K562 (cell line): ENCODE results near the gene ZNF780A. TPM values are rescaled to one million over a fixed set of nuclear protein-coding genes. Genes with fewer than 3 reads are reported as not detected.

Experiments
- ATAC-seq: fragments of 200-7000 bp; cut with Tn5 transposase; 3 replicates; pipeline ENCODE4 v1.9.1; 2020; ENCODE audit warnings: moderate library complexity
- BruUV-seq: library from RNA; stranded (reverse); fragments of 400-500 nt; replicated peaks from 2 replicates; lab custom pipeline; 2021; lab: Mats Ljungman, UMichigan
- CTCF ChIA-PET: fragments of 300-600 bp; formaldehyde crosslinking; extraction: SDS; loops from one replicate; lab custom pipeline; 2021; ENCODE audit warnings: low intra/inter-chr PET ratio; lab: Yijun Ruan, JAX
- POLR2A ChIA-PET: fragments of 300-600, 350-650 bp; sonication (Branson Sonifier 250); formaldehyde crosslinking; extraction: SDS; loops from one replicate; lab custom pipeline; 2021; ENCODE audit warnings: antibody characterized with exemption, inconsistent platforms; lab: Yijun Ruan, JAX
- DNase-seq, 4 experiments: peaks; one replicate each; pipeline versions ENCODE4 v3.0.0 to v3.0.0-alpha.2; 2011 to 2018; ENCODE audit warnings: low spot score in 3 of 4, mixed read lengths in 3 of 4; ENCODE audit errors: extremely low read depth in 1 of 4
- FAIRE-seq: peaks from 2 replicates; lab custom pipeline; 2011; peaks lifted over from hg19 to GRCh38; lab: Jason Lieb, UNC
- H2AFZ ChIP-seq: 2 replicates; pipeline ENCODE4 v1.6.0; 2011; ENCODE audit warnings: low read depth, low read length, control low read depth, inconsistent platforms
- H3K27ac ChIP-seq: fragments of 200-600 bp; 3 replicates; pipeline ENCODE4 v1.8.0; 2011; ENCODE audit warnings: low read depth, mild to moderate bottlenecking, control low read depth, inconsistent platforms, low read length, moderate library complexity, mixed read lengths; ENCODE audit errors: extremely low read depth
- H3K27me3 ChIP-seq, 2 experiments: fragments of 300-600 bp in 1 of 2; 2 replicates in 1 of 2; 3 replicates in 1 of 2; pipeline versions ENCODE4 v1.6.0 to v1.8.0; 2011; ENCODE audit warnings: inconsistent platforms in 2 of 2, low read length in 2 of 2, mild to moderate bottlenecking in 1 of 2, mixed read lengths in 1 of 2, moderate library complexity in 1 of 2; ENCODE audit not compliant: control insufficient read depth in 2 of 2, insufficient read depth in 2 of 2
- H3K36me3 ChIP-seq: fragments of 300-600 bp; 3 replicates; pipeline ENCODE4 v1.8.0; 2011; ENCODE audit warnings: mild to moderate bottlenecking, low read length, inconsistent platforms; ENCODE audit not compliant: control insufficient read depth, insufficient read depth
- H3K4me1 ChIP-seq, 2 experiments: fragments of 200-600 bp in 1 of 2; replicated peaks in 1 of 2; 2 replicates in 1 of 2; 3 replicates in 1 of 2; pipeline versions ENCODE4 v1.5.1 to v1.8.0; 2011; ENCODE audit warnings: inconsistent platforms in 2 of 2, low read length in 2 of 2, mild to moderate bottlenecking in 1 of 2, mixed read lengths in 1 of 2, moderate library complexity in 1 of 2; ENCODE audit not compliant: control insufficient read depth in 2 of 2, insufficient read depth in 2 of 2
- H3K4me2 ChIP-seq: 2 replicates; pipeline ENCODE4 v1.6.1; 2011; ENCODE audit warnings: low read length, control low read depth, inconsistent platforms, mixed read lengths; ENCODE audit not compliant: insufficient read depth
- H3K4me3 ChIP-seq: fragments of 200-600 bp; sonication (generic), shearing (Covaris generic); 2 replicates; pipeline ENCODE4 v1.5.1; 2016; ENCODE audit warnings: control low read depth, inconsistent platforms
- H3K79me2 ChIP-seq: fragments of 200-600 bp; 3 replicates; pipeline ENCODE4 v1.8.0; 2011; ENCODE audit warnings: low read length, inconsistent platforms; ENCODE audit not compliant: control insufficient read depth, insufficient read depth
- H3K9ac ChIP-seq, 2 experiments: 2 replicates each; pipeline versions ENCODE4 v1.6.0 to v1.6.1; 2011; ENCODE audit warnings: low read depth in 2 of 2, low read length in 2 of 2, control low read depth in 1 of 2, inconsistent platforms in 1 of 2, mild to moderate bottlenecking in 1 of 2, mixed read lengths in 1 of 2; ENCODE audit not compliant: insufficient read depth in 1 of 2
- H3K9me1 ChIP-seq: one replicate; pipeline ENCODE4 v1.6.0; 2011; ENCODE audit warnings: inconsistent platforms, mild to moderate bottlenecking, low read length, moderate library complexity; ENCODE audit not compliant: control insufficient read depth, insufficient read depth
- H3K9me3 ChIP-seq: replicated peaks from 2 replicates; pipeline ENCODE4 v1.5.1; 2011; ENCODE audit warnings: low read depth, low read length, inconsistent platforms; ENCODE audit not compliant: control insufficient read depth, insufficient read depth
- H4K20me1 ChIP-seq: replicated peaks from 2 replicates; pipeline ENCODE4 v1.6.1; 2011; ENCODE audit warnings: low read length, inconsistent platforms, mixed read lengths; ENCODE audit not compliant: control insufficient read depth, insufficient read depth
- ADNP ChIP-seq: fragments of 200-800 bp; sonication (Bioruptor generic); IDR thresholded peaks from 2 replicates; pipeline ENCODE4 v1.6.1; 2016; ENCODE audit warnings: missing genetic modification characterization, missing compliant biosample characterization
- ATF1 ChIP-seq, 2 experiments: fragments of 450-650 bp in 1 of 2; IDR thresholded peaks; 2 replicates each; pipeline ENCODE4 v1.6.1; 2016; ENCODE audit warnings: missing compliant biosample characterization in 1 of 2, missing genetic modification characterization in 1 of 2
- CCAR2 ChIP-seq: fragments of 200-400 bp; formaldehyde crosslinking; IDR thresholded peaks from 2 replicates; pipeline ENCODE4 v1.6.1; 2017; ENCODE audit warnings: mild to moderate bottlenecking, low read depth, low read length
- MAZ ChIP-seq, 2 experiments: fragments of 450-650 bp in 1 of 2; sonication (generic) in 1 of 2; formaldehyde crosslinking; IDR thresholded peaks in 1 of 2; conservative IDR thresholded peaks in 1 of 2; 2 replicates each; pipeline versions ENCODE4 v1.4.0 to v1.5.0; 2020; ENCODE audit warnings: mild to moderate bottlenecking in 1 of 2, missing genetic modification reagents in 1 of 2
- MTA3 ChIP-seq: fragments of 450-650 bp; formaldehyde crosslinking; IDR thresholded peaks from 2 replicates; pipeline ENCODE4 v1.6.1; 2017; ENCODE audit warnings: mild to moderate bottlenecking, borderline replicate concordance
- RUNX1 ChIP-seq: sonication (generic); IDR thresholded peaks from 2 replicates; pipeline ENCODE4 v1.6.1; 2016; ENCODE audit warnings: antibody characterized with exemption, low read depth
- ZBTB7A ChIP-seq: IDR thresholded peaks from 2 replicates; pipeline ENCODE4 v1.6.1; 2011; ENCODE audit warnings: low read depth, mild to moderate bottlenecking, low read length, moderate library complexity, borderline replicate concordance; ENCODE audit not compliant: control insufficient read depth
- ZNF174 ChIP-seq: fragments of 250-450 bp; sonication (Bioruptor Pico); IDR thresholded peaks from 2 replicates; pipeline ENCODE4 v1.4.0; 2020; ENCODE audit warnings: mild to moderate bottlenecking
- ZNF707 ChIP-seq: fragments of 250-450 bp; sonication (Bioruptor Pico); conservative IDR thresholded peaks from 2 replicates; pipeline ENCODE4 v1.8.0; 2022; ENCODE audit warnings: inconsistent platforms, mild to moderate bottlenecking, moderate library complexity
- ZNF780A ChIP-seq: fragments of 250-450 bp; sonication (Bioruptor Pico); IDR thresholded peaks from 2 replicates; pipeline ENCODE4 v1.5.0; 2021; ENCODE audit warnings: mild to moderate bottlenecking
- in situ Hi-C: fragments of 300-500 bp; cut with MboI; formaldehyde crosslinking; loops from 4 replicates; pipeline ENCODE4 v1.15.0; 2018; ENCODE audit warnings: inconsistent platforms, mixed read lengths
- intact Hi-C: fragments of 100-400 bp; cut with micrococcal nuclease; formaldehyde crosslinking; loops from 2 replicates; pipeline ENCODE4 v1.14.2; 2022
- polyA plus RNA-seq, 8 experiments: library from polyadenylated mRNA; depleted of rRNA in 4 of 8; stranded (reverse) in 5 of 8; unstranded in 3 of 8; fragments of >200 nt; fragmentation: Nextera tagmentation in 2 of 8; fragmentation: Illumina TruSeq in 1 of 8; extraction: Ambion mirVana in 2 of 8; extraction: Trizol in 1 of 8; gene quantifications; 2 replicates each; pipeline versions ENCODE4 v1.2.1 to v1.2.3, GENCODE V29; 2011 to 2014; ENCODE audit warnings: inconsistent platforms in 1 of 8, missing spikeins in 1 of 8
- total RNA-seq, 7 experiments: library from RNA; depleted of rRNA in 6 of 7; stranded (reverse); fragments of >200 nt in 6 of 7; fragmentation: Illumina TruSeq in 2 of 7; extraction: Trizol in 2 of 7; gene quantifications; 2 replicates each; pipeline versions ENCODE4 v1.2.1 to v1.2.3, GENCODE V29; 2011 to 2021; ENCODE audit warnings: low replicate concordance in 1 of 7
- TF ChIP-seq, protein P1 (sequence below), 2 experiments: fragments of 450-650 bp; formaldehyde crosslinking in 1 of 2; IDR thresholded peaks; 2 replicates each; pipeline versions ENCODE4 v1.4.0 to v1.6.1; 2014 to 2020; ENCODE audit warnings: mild to moderate bottlenecking in 2 of 2, borderline replicate concordance in 1 of 2, low read depth in 1 of 2
- TF ChIP-seq, protein P2 (sequence below): fragments of 450-650 bp; formaldehyde crosslinking; IDR thresholded peaks from 2 replicates; pipeline ENCODE4 v1.4.0; 2020; ENCODE audit warnings: mild to moderate bottlenecking, moderate library complexity

Gene ZNF780A
- total and polyA plus RNA-seq, 9 of the 15 experiments (the other 6 are each of a cell fraction or from before 2014, with no cell fraction given): 11.7 to 36.1 (median 25.8) TPM

DNA sequence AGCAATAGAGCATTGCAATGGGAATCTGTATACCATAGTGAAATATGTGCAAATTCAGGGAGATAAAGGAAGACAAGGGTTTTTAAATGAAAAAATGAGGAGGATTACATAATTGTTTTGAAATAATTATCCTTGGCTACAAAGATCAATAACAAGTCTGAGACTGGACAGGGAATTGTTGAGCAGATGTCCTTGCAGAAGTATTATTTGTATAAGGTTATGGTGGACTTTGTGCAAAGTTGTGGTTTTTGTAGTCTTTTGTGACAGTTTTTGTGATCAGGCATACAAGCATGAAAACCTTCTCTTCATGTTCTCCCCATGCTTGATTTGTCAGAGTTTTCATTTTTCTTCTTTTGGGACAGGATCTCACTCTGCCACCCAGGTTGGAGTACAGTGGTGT, 25.3 kb upstream of the ZNF780A start:
- no peaks in the 10 kb centered on the region; a peak in 3 of 5 replicates for H3K27me3 ChIP-seq
- H2AFZ ChIP-seq: no peak overlapping the region
- no TSS peak for BruUV-seq
- ChIA-PET CTCF (no interaction called here), POLR2A (no interaction called here)
- intact Hi-C loops (no loop called here), in situ Hi-C loops (no loop called here)
- H3K9me3 ChIP-seq: no peaks in the 10 kb centered on the region; the same call in 1 of the 2 replicates
- no peak for TF ChIP-seq ZBTB7A
- TF ChIP-seq ATF1 (CRISPR knock-in tag; IDR thresholded peaks at IDR 0.05): no peak
- no peak for TF ChIP-seq ATF1 (tag; IDR thresholded peaks at IDR 0.05)
- no peak for TF ChIP-seq RUNX1
- no peak for TF ChIP-seq MAZ (CRISPR knock-in tag; conservative IDR thresholded peaks at IDR 0.05 in 1 of 2, IDR thresholded peaks at IDR 0.05 in 1 of 2)
- TF ChIP-seq, protein P1, sequence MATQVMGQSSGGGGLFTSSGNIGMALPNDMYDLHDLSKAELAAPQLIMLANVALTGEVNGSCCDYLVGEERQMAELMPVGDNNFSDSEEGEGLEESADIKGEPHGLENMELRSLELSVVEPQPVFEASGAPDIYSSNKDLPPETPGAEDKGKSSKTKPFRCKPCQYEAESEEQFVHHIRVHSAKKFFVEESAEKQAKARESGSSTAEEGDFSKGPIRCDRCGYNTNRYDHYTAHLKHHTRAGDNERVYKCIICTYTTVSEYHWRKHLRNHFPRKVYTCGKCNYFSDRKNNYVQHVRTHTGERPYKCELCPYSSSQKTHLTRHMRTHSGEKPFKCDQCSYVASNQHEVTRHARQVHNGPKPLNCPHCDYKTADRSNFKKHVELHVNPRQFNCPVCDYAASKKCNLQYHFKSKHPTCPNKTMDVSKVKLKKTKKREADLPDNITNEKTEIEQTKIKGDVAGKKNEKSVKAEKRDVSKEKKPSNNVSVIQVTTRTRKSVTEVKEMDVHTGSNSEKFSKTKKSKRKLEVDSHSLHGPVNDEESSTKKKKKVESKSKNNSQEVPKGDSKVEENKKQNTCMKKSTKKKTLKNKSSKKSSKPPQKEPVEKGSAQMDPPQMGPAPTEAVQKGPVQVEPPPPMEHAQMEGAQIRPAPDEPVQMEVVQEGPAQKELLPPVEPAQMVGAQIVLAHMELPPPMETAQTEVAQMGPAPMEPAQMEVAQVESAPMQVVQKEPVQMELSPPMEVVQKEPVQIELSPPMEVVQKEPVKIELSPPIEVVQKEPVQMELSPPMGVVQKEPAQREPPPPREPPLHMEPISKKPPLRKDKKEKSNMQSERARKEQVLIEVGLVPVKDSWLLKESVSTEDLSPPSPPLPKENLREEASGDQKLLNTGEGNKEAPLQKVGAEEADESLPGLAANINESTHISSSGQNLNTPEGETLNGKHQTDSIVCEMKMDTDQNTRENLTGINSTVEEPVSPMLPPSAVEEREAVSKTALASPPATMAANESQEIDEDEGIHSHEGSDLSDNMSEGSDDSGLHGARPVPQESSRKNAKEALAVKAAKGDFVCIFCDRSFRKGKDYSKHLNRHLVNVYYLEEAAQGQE (IDR thresholded peaks at IDR 0.05; ENCODE audit: borderline replicate concordance): no peak
- TF ChIP-seq, protein P1 (CRISPR knock-in tag; IDR thresholded peaks at IDR 0.05; ENCODE audit: low read depth): no peak
- no peak for TF ChIP-seq CCAR2
- no peak for TF ChIP-seq MTA3
- no peak for TF ChIP-seq ZNF707
- TF ChIP-seq ZNF780A (CRISPR knock-in tag): no peak
- no peak for TF ChIP-seq ADNP (tag)
- no peak for TF ChIP-seq ZNF174 (CRISPR knock-in tag)
- TF ChIP-seq, protein P2, sequence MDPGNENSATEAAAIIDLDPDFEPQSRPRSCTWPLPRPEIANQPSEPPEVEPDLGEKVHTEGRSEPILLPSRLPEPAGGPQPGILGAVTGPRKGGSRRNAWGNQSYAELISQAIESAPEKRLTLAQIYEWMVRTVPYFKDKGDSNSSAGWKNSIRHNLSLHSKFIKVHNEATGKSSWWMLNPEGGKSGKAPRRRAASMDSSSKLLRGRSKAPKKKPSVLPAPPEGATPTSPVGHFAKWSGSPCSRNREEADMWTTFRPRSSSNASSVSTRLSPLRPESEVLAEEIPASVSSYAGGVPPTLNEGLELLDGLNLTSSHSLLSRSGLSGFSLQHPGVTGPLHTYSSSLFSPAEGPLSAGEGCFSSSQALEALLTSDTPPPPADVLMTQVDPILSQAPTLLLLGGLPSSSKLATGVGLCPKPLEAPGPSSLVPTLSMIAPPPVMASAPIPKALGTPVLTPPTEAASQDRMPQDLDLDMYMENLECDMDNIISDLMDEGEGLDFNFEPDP (CRISPR knock-in tag): no peak
- DNase-seq: no peak
- H3K79me2 ChIP-seq: no peaks in the 10 kb centered on the region
- H3K4me1 ChIP-seq: no peaks in the 10 kb centered on the region
- no peaks in the 10 kb centered on the region for H3K9me1 ChIP-seq
- no peak overlapping the region for H3K4me2 ChIP-seq
- H3K36me3 ChIP-seq: no peaks in the 10 kb centered on the region
- FAIRE-seq: no peak
- no peaks in the 10 kb centered on the region for H4K20me1 ChIP-seq
- H3K4me3 ChIP-seq: no peak overlapping the region
- no peak overlapping the region for H3K9ac ChIP-seq
- no peak for ATAC-seq
- H3K27ac ChIP-seq: no peak overlapping the region
